ENCODE data around the gene IL10RA. TPM values are rescaled to one million over a fixed set of nuclear protein-coding genes. Genes with fewer than 3 reads are reported as not detected.
A peak's percentile ranks its signal among the peaks of the same experiment; 100 is the strongest.
"Not testable (repeated sequence)": the region's sequence is repeated elsewhere in the genome, so short reads cannot be mapped to it uniquely, and the experiment has no call there.

The IL10RA gene
- total RNA-seq, 2 donors from 2014 or later, result 4.6 to 11.4 TPM

GRCh38 chr11:117976445-117976844 lies 9.7 kb upstream of the IL10RA start:
- Histone ChIP-seq H3K4me3 (no peak overlapping the region), H3K36me3 (no peaks in the 10 kb centered on the region), H3K9me3 (no peaks in the 10 kb centered on the region), H3K27me3 (no peaks in the 10 kb centered on the region), H3K27ac (no peak overlapping the region), H3K4me1 (peaks cover 0 to 18% of the 10 kb centered on the region in 2 donors)
- TF ChIP-seq CTCF (IDR thresholded peaks at IDR 0.05), result no peak
- no peak for DNase-seq (ENCODE audit: low spot score)

- H3K4me3 ChIP-seq, result no peak overlapping the region
- H3K36me3 ChIP-seq, result no peaks in the 10 kb centered on the region
- no peaks in the 10 kb centered on the region for H3K9me3 ChIP-seq
- DNase-seq (ENCODE audit: low spot score), result peak; percentile 46
- no peak overlapping the region for H3K27ac ChIP-seq
- TF ChIP-seq CTCF (IDR thresholded peaks at IDR 0.05), result no peak
- peaks cover 0 to 18% of the 10 kb centered on the region in 2 donors for H3K4me1 ChIP-seq
- H3K27me3 ChIP-seq, result no peaks in the 10 kb centered on the region
Observed at GRCh38 chr11:117977029-117977428, 9.2 kb upstream of the IL10RA start.

GRCh38 chr11:117977612-117978264 lies 8.5 kb upstream of the IL10RA start:
- H3K27me3 ChIP-seq, H3K27ac ChIP-seq, H3K9me3 ChIP-seq, H3K4me3 ChIP-seq, H3K36me3 ChIP-seq: not testable (repeated sequence)
- peaks cover 0 to 18% of the 10 kb centered on the region in 2 donors for H3K4me1 ChIP-seq
- peak; percentile 28 for DNase-seq (ENCODE audit: low spot score)

GRCh38 chr11:117978291-117978910 lies 7.8 kb upstream of the IL10RA start:
- not testable (repeated sequence) for H3K36me3 ChIP-seq, H3K9me3 ChIP-seq, H3K27me3 ChIP-seq, H3K4me3 ChIP-seq
- Histone ChIP-seq H3K4me1 (peaks cover 0 to 18% of the 10 kb centered on the region in 2 donors), H3K27ac (peak overlapping the region in 1 of 2 donors; percentile 25)
- DNase-seq (ENCODE audit: low spot score), result peak; percentile 50

- Histone ChIP-seq H3K27ac (peak overlapping the region in 1 of 2 donors; percentile 25), H3K9me3 (no peaks in the 10 kb centered on the region), H3K36me3 (no peaks in the 10 kb centered on the region), H3K4me1 (peaks cover 0 to 18% of the 10 kb centered on the region in 2 donors), H3K27me3 (no peaks in the 10 kb centered on the region), H3K4me3 (no peak overlapping the region)
- DNase-seq (ENCODE audit: low spot score), result peak; percentile 23
- TF ChIP-seq CTCF (IDR thresholded peaks at IDR 0.05), result no peak
Observed at GRCh38 chr11:117978991-117979390, 7.2 kb upstream of the IL10RA start.

- Histone ChIP-seq H3K4me3 (no peak overlapping the region), H3K36me3 (no peaks in the 10 kb centered on the region), H3K4me1 (peaks cover 0 to 18% of the 10 kb centered on the region in 2 donors), H3K9me3 (no peaks in the 10 kb centered on the region), H3K27ac (peak overlapping the region in 1 of 2 donors; percentile 25), H3K27me3 (no peaks in the 10 kb centered on the region)
- TF ChIP-seq CTCF (IDR thresholded peaks at IDR 0.05), result no peak
- peak; percentile 57 for DNase-seq (ENCODE audit: low spot score)
Observed at GRCh38 chr11:117979481-117980211, 6.5 kb upstream of the IL10RA start.

All from right atrium auricular region (tissue), 2 donors.